ENCODE results near the gene STK32A.

- no peak for TF ChIP-seq CTCF (IDR thresholded peaks at IDR 0.05 in 2 of 3, conservative IDR thresholded peaks at IDR 0.05 in 1 of 3; ENCODE audit: borderline replicate concordance in 1 of 3, insufficient read depth in 1 of 3, low read depth in 2 of 3, low read length in 2 of 3)
- TF ChIP-seq POLR2AphosphoS5 (IDR thresholded peaks at IDR 0.05; ENCODE audit: low read depth, low read length) = no peak
These were observed 69.2 kb downstream of the STK32A start for GRCh38 chr5:147303976-147304375.
